HUDEP-2 (cell line): ENCODE measurements around the gene SIGLEC12.
"Not testable (repeated sequence)": the region's sequence is repeated elsewhere in the genome, so short reads cannot be mapped to it uniquely, and the experiment has no call there.

Source experiments
- DNase-seq, 76 experiments: peaks; one replicate each; lab custom pipeline; 2025; ENCODE audit not compliant: unreplicated experiment in 76 of 76; lab: John Stamatoyannopoulos, UW

SIGLEC12 gene

DNA sequence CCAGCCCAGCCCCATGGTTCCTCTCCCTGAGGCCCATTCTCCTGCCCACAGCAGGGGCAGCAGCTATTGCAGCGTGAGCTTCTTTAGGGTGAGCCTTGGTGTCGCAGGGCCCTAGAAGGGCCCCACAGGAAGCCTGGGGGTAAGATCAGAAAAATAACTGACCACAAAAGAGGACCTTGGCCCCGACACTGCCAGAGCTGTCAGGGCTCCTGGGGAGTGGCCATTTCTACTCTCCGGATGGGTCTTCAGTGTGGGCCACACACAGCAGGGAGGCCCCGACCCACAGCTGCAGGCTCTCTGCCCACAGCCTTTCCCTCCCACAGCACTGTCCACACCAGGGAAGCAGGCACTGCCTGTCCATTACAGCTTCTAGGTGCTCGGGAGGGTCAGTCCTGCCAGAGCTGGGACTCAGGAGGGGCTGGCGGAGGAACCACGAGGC is 39.9 kb downstream of the SIGLEC12 start:
- no peak for DNase-seq

DNA sequence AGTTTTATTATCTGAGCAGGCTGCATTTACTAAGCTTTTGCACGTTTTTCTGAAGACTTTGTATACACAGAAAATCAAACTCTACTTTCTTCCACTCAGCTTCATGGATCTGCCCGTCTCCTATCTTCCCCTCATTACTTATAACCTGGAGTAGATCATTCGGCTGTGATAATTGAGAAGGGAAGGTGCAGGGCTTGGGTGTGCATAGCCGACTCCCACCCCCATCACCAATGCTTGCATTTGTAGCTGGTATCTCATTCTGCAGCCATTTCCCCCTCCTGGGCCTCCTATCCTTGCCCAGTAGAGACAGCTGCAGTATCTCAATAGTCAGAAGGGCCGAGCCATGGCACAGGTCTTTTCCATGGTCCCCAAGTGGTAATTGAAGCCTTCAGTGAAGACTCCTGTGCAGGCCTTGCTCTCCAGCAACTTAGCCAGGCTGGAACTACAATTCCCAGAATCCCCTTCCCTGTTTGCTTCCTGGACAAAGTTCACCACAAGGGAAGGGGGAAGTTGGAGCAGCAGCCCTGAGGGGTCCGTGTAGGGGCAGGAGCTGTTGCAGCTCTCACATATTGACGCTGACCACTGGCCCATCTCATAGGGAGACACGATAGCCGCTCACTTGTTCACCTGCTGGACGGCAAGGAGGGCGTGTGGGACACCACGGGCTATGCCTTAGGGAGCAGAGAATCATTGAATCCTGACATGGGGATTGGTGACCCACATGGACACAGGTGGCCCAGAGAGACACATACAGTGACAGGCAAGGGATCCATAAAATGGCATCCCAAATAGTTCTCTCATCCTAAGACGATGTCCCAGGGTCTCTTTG is 41.2 kb downstream of the SIGLEC12 start:
- peak in 4 of 76 experiments; percentile 9 to 39 (median 15) for DNase-seq

- no peak for DNase-seq
Measured at GRCh38 chr19:51458899-51459505, 42.6 kb downstream of the SIGLEC12 start.

DNA sequence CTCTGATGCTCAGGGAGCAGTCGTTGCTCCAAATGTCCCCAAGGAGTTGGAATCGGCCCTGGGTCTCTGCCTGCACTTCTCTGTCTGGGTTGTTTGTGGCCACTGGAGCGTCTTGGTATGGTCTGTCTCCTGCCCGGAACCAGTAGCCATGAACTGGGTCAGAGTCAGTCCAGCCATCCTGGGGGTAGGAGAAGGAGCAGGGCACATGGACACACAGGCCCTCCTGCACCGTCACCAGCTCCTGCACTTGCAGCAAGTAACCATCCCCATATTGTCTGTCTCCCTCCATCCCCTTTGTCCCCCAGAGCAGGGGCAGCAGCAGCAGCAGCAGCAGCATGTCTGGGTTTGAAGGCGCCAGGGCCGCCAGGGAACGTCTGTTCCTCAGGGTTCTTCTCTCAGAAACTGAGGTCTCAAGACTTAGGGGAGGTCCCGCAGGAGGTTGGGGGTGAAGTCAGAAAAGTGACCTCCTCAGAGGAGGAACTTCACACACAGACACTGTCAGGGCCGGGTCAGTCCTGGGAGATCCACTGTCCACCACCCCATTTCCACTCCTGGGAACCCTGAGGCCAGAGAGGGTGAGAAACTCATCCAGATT is 43.5 kb downstream of the SIGLEC12 start, which contains the start of gene SIGLEC8:
Gene SIGLEC8, minus strand, starts transcription at position 404 of the 595 bp plus-strand sequence. Its CDS starts 67 bp downstream, at position 337.
- no peak for DNase-seq

DNA sequence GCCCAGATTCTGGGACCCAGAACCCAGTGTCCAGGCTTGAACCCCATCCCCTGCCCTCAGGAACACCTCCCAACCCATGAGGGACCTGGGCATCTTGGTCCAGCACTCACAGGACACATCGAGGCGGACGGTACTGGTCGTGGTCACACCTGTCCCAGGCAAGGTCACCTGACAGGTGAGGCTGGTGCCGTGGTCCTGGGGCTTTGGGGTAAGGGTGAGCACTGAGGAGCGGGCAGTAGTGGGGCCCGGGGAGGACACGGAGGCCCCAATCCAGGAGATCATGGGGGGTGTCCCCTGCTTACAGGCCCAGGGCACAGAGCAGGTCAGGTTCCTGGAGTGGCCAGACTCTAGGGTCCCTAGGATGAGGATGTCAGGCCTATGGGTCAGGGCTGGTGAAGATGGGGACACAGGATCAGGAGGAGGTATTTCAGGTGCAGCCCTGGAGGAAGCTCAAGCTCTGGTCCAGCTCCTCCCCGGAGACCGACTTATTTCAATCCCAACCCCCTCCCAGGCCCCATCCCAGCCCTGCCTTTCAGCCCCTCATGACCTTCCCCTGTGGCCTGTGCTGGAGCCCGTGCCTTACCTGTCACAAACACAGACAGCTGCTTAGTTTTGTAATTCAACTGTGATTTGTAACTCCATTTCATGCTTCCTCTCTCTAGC is 44.1 kb downstream of the SIGLEC12 start:
- no peak for DNase-seq

GRCh38 chr19:51456541-51457290 is 44.9 kb downstream of the SIGLEC12 start:
- DNase-seq: no peak

DNA sequence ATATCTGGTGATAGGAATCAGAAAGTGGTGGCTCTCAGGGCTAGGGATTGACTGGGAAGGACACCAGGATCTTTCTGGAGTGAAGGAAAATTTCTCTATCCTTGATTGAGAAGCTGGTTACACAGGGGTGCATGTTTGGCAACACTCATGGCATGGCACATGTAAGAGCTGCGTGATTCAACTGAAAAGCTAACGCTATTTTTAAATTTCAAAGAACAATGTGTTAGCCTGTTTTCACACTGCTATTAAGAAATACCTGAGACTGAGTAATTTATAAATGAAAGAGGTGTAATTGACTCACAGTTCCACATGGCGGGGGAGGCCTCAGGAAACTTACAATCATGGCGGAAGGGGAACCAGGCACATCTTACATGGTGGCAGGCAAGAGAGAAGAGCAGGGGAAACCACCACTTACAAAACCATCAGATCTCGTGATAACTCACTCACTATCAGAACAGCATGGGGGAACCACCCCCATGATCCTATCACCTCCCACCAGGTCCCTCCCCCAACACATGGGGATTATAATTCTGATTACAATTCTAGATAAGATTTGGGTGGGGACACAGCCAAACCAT is 50.8 kb downstream of the SIGLEC12 start:
- DNase-seq: no peak

DNA sequence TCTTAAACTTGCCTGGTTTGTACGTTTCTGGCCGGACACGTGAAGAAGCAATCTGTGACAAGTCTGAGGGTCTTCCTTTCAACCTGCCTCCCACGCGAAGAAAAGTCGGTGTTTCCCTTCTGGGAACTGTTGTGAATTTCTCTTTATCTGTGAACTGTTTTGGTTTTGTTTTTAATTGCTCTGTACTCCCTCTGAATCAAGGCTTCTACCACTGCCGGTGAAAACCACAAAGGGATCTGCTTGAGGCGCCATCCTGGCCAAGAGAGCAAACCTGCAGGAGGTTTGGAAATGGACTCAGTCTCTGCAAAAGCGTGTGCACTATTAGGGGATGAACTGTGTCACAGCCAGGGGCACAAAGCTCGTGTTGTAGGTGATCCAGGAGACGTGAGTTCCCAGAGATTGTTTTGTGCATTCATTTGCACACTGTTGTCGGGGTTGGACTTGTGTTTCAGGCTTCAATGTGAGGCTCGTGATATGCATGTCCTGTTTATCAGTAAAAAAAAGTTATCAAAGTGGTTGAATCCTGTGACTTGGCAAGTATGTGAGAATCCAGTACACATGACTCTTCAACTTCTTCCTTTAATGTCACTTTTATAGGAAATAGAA is 53.1 kb downstream of the SIGLEC12 start:
- DNase-seq: peak in 28 of 76 experiments; percentile 7 to 60 (median 34)

- no peak for DNase-seq
Measured at GRCh38 chr19:51448011-51448410, 53.6 kb downstream of the SIGLEC12 start.

GRCh38 chr19:51447510-51447909 is 54.1 kb downstream of the SIGLEC12 start:
- DNase-seq: not testable (repeated sequence)

GRCh38 chr19:51441410-51442390 is 59.9 kb downstream of the SIGLEC12 start:
- DNase-seq: no peak
